ENCODE measurements around the gene AXL.

GRCh38 chr19:41300555-41300954, 81.5 kb downstream of the AXL start:
- TF ChIP-seq CTCF (conservative IDR thresholded peaks at IDR 0.05 in 1 of 2, IDR thresholded peaks at IDR 0.05 in 1 of 2; ENCODE audit: extremely low read depth in 1 of 2, insufficient read depth in 1 of 2, low read depth in 1 of 2, low read length in 2 of 2) (no peak), EZH2 (IDR thresholded peaks at IDR 0.05; ENCODE audit: borderline replicate concordance, low read length) (no peak)

All from mammary epithelial cell (primary cell).